Anterior cingulate cortex (tissue), 58 donors: ENCODE results near the gene TNS3.

Source experiments
- DNase-seq, 58 donors: peaks; one replicate each; lab custom pipeline; 2025; lab: John Stamatoyannopoulos, UW

The TNS3 gene

GRCh38 chr7:47583739-47584535 is 2.0 kb upstream of the TNS3 start:
- DNase-seq = no peak

GRCh38 chr7:47582764-47583738 is 1.1 kb upstream of the TNS3 start:
- no peak for DNase-seq

- no peak for DNase-seq
Measured at GRCh38 chr7:47581438-47581803, 490 bp downstream of the TNS3 start.

GRCh38 chr7:47580811-47581331 is 1.0 kb downstream of the TNS3 start:
- DNase-seq = no peak

- DNase-seq = no peak
Measured at GRCh38 chr7:47580175-47580706, 1.7 kb downstream of the TNS3 start.

- DNase-seq = no peak
Measured at GRCh38 chr7:47579458-47579857, 2.5 kb downstream of the TNS3 start.

- peak in 1 of 58 donors; percentile 15 for DNase-seq
Measured at GRCh38 chr7:47578579-47579270, 3.2 kb downstream of the TNS3 start.

- DNase-seq = peak in 1 of 58 donors; percentile 15
Measured at GRCh38 chr7:47577321-47577919, 4.5 kb downstream of the TNS3 start.

- peak in 11 of 58 donors; percentile 15 to 56 (median 25) for DNase-seq
Measured at GRCh38 chr7:47576866-47577306, 5.0 kb downstream of the TNS3 start.

GRCh38 chr7:47576031-47576865 is 5.7 kb downstream of the TNS3 start:
- DNase-seq = peak in 6 of 58 donors; percentile 14 to 53 (median 28)

- peak in 2 of 58 donors; percentile 5 to 22 for DNase-seq
Measured at GRCh38 chr7:47574482-47575329, 7.2 kb downstream of the TNS3 start.

GRCh38 chr7:47573758-47574481 is 8.0 kb downstream of the TNS3 start:
- peak in 5 of 58 donors; percentile 18 to 26 (median 25) for DNase-seq

- DNase-seq = no peak
Measured at GRCh38 chr7:47572939-47573757, 8.8 kb downstream of the TNS3 start.

GRCh38 chr7:47572094-47572445 is 9.8 kb downstream of the TNS3 start:
- peak in 1 of 58 donors; percentile 47 for DNase-seq

GRCh38 chr7:47571331-47572093 is 10.4 kb downstream of the TNS3 start:
- DNase-seq = peak in 40 of 58 donors; percentile 9 to 70 (median 36)
